Gastrocnemius medialis (tissue), 4 donors: Measurements from ENCODE around the gene KCNT1.

Experiments
- POLR2A ChIP-seq, 2 donors: fragments of 450-650 bp; IDR thresholded peaks; one replicate each; pipeline ENCODE4 v1.6.1; 2017; ENCODE audit warnings: antibody characterized with exemption in 2 of 2, mild to moderate bottlenecking in 2 of 2, moderate library complexity in 2 of 2
- TF ChIP-seq, protein P1 (sequence below), 5 experiments: fragments of 450-650 bp in 3 of 5; fragments of 200-600 bp in 2 of 5; sonication (generic) in 2 of 5; IDR thresholded peaks in 4 of 5; conservative IDR thresholded peaks in 1 of 5; 1 replicate in 4 of 5; 2 replicates in 1 of 5; pipeline ENCODE4 v1.5.1; 2016 to 2019; ENCODE audit warnings: antibody characterized with exemption in 5 of 5, mild to moderate bottlenecking in 3 of 5, moderate library complexity in 3 of 5

DNA sequence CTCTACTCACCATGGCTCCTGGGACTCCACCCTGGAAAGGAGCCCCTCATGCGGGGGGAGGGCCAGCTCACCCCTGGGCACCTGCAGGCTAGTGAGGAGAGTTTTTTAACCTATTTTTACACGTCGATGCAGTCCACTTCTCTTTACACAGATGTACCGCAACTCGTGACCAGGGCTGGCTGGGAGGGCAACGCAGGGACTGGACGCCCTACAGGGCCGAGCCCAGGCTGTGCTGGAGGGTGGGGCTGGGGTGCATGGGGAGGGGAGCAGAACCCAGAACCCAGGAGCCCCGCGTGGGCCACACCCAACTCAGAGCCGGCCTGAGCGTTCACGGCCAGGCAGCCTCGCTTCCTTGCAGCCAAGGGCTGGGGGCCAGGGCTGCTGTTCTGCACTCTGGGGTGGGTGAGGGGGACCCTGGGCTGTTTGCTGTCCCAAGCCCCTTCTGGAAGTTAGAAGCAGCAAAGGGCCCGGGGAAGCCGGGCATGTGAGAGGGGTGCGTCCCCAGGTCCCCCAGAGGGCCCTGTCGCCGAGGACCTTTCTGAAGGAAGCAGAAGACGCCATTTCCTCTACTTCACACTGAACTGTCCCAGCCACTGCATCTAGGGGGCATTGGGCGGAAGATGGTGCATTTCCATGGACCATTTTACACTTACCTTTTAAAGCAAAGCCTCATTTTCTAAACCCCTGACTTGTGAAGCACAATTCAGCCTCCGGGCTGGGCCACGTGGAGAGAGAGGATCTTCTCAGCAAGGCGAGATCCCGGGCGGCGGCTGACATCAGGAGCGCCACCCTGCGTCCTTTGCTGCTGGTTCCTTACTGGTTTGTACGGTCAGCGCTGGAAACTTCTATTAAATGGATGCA lies 90.5 kb downstream of the KCNT1 start:
- TF ChIP-seq, protein P1, sequence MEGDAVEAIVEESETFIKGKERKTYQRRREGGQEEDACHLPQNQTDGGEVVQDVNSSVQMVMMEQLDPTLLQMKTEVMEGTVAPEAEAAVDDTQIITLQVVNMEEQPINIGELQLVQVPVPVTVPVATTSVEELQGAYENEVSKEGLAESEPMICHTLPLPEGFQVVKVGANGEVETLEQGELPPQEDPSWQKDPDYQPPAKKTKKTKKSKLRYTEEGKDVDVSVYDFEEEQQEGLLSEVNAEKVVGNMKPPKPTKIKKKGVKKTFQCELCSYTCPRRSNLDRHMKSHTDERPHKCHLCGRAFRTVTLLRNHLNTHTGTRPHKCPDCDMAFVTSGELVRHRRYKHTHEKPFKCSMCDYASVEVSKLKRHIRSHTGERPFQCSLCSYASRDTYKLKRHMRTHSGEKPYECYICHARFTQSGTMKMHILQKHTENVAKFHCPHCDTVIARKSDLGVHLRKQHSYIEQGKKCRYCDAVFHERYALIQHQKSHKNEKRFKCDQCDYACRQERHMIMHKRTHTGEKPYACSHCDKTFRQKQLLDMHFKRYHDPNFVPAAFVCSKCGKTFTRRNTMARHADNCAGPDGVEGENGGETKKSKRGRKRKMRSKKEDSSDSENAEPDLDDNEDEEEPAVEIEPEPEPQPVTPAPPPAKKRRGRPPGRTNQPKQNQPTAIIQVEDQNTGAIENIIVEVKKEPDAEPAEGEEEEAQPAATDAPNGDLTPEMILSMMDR (IDR thresholded peaks at IDR 0.05 in 4 of 5, conservative IDR thresholded peaks at IDR 0.05 in 1 of 5) = no peak
- TF ChIP-seq POLR2A (IDR thresholded peaks at IDR 0.05) = no peak
